Uterus (tissue), 2 donors: ENCODE measurements around the gene ERF.

ENCODE experiments used
- POLR2A ChIP-seq, 2 donors: fragments of 450-650 bp; IDR thresholded peaks; one replicate each; pipeline ENCODE4 v1.6.1; 2016; ENCODE audit warnings: antibody characterized with exemption in 2 of 2, mild to moderate bottlenecking in 1 of 2, moderate library complexity in 1 of 2
- TF ChIP-seq, protein P1 (sequence below), 4 experiments: fragments of 200-600 bp in 2 of 4; fragments of 450-650 bp in 2 of 4; sonication (generic) in 2 of 4; IDR thresholded peaks; one replicate each; pipeline ENCODE4 v1.5.1; 2016 to 2019; ENCODE audit warnings: antibody characterized with exemption in 4 of 4, mild to moderate bottlenecking in 2 of 4, moderate library complexity in 1 of 4

DNA sequence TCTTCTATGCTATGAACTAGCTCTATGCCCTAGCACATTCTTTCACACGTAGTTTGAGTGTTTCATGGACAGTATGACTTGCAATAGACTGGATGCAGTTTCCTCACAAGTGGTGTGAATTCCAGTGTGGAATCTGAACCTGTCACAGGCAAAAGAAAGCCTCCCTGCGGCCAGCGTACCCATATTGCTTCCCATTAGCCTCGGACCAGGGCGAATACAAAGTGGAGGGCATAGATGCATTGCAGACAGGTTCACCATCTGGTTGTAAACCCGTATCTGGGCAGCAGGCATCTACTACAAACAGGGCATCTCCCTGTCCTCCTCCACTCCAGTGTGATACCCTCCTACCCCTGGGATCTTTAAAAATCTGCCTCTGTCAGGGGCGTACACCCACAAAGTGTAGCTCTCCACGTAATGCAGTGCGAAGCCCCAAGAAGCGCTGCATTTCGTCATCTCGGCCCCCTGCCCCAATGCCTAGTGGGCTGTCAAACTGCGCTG lies 12.8 kb upstream of the ERF start:
- TF ChIP-seq, protein P1, sequence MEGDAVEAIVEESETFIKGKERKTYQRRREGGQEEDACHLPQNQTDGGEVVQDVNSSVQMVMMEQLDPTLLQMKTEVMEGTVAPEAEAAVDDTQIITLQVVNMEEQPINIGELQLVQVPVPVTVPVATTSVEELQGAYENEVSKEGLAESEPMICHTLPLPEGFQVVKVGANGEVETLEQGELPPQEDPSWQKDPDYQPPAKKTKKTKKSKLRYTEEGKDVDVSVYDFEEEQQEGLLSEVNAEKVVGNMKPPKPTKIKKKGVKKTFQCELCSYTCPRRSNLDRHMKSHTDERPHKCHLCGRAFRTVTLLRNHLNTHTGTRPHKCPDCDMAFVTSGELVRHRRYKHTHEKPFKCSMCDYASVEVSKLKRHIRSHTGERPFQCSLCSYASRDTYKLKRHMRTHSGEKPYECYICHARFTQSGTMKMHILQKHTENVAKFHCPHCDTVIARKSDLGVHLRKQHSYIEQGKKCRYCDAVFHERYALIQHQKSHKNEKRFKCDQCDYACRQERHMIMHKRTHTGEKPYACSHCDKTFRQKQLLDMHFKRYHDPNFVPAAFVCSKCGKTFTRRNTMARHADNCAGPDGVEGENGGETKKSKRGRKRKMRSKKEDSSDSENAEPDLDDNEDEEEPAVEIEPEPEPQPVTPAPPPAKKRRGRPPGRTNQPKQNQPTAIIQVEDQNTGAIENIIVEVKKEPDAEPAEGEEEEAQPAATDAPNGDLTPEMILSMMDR (IDR thresholded peaks at IDR 0.05) = no peak
- TF ChIP-seq POLR2A (IDR thresholded peaks at IDR 0.05) = no peak
